ENCODE data around the gene MIA3. TPM values are rescaled to one million over a fixed set of nuclear protein-coding genes. Genes with fewer than 3 reads are reported as not detected.

Gene MIA3
- total RNA-seq, 1 donor from 2014 or later = 51.6 TPM

Other genes with a start within 250 kb of the MIA3 start
- 0.11 TPM in 1 of 2 replicates, not detected in the other for gene HHIPL2, start 70.0 kb upstream of the MIA3 start, total RNA-seq
- 10.6 and 10.8 TPM in 2 replicates for gene TAF1A, start 28.2 kb upstream of the MIA3 start, total RNA-seq
- gene AIDA, start 94.4 kb downstream of the MIA3 start, total RNA-seq = 66.1 and 66.7 TPM in 2 replicates
- gene BROX, start 94.5 kb downstream of the MIA3 start, total RNA-seq = 50.6 and 52.7 TPM in 2 replicates
- not detected in 2 replicates for gene FAM177B, start 119.1 kb downstream of the MIA3 start, total RNA-seq
- 1.2 and 1.8 TPM in 2 replicates for gene DISP1, start 196.9 kb downstream of the MIA3 start, total RNA-seq